Measurements from ENCODE around the gene MAPRE2.

The MAPRE2 gene

GRCh38 chr18:35032113-35032512 lies 9.1 kb upstream of the MAPRE2 start:
- no peak for DNase-seq

DNA sequence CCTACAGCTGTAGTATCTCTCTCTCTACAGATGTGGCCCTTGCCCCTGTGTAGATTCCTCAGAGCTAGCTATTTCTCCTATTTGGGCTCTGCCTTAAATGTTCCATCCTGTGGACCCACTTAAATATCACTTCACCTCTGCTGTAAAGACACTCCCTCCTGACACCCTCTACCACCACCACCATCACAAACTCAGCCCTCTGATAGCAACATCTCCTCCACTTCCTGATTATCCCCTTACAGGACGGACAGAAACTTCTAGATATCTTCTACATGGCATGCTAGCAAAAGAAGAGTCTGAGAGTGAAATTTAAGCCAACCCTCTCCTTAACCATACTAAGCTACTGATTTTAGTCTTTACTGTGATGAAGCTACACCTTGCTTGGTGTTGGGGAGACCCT lies 3.2 kb upstream of the MAPRE2 start:
- DNase-seq = no peak

- no peak for DNase-seq
Observed at GRCh38 chr18:35038881-35039491, 2.2 kb upstream of the MAPRE2 start.

DNA sequence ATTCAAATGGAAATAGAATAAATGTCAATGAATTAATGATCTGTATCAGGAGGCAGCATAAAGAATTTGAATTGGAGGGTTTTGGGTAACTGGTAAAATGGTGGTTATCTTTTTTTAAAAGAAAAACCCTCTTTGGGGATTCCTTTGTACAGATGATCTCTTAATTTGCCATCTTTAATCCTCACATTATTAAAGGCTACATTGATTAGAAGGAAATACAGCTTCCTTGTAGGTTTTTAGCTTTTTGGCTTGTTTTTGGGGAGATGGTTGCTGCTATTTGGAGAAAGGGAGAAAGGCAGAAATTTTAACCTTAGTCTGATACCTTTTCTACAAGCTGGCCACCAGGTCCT lies 600 bp upstream of the MAPRE2 start:
- no peak for DNase-seq

- peak in 3 of 51 donors; percentile 18 to 81 (median 54) for DNase-seq
Observed at GRCh38 chr18:35041815-35042387, 688 bp downstream of the MAPRE2 start.

DNA sequence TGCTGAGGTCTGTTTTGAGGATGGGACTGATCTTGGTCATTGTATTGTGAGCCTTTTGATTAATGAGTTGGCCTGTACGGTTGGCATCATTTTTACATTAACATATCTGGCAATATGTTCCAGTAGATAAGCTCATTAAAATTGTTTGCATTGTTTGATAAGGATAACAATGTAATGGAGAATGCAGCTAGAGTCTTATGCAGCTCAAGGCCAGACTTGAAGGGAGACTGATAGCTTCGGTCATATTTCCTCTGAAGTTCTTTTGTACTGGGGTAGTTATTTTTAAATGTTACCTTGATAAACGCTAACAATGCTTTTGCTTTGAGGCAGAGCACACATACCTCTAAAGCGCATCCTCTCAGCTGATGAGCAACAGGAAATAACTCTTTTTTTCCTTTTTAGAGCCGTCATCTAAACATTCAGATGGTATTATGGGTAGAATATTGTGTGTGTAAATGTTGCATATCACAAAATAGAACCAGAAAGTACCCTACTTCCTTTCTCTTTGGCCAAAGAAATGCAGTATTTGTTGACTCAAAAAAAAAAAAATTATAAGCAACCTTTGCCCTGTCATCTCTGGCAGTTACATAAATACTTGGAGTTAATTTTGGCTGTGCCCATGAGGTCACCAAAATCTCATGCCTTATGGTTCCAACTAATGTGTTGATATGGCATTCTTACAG lies 1.3 kb downstream of the MAPRE2 start:
- DNase-seq = no peak

- DNase-seq = no peak
Observed at GRCh38 chr18:35043207-35043606, 2.0 kb downstream of the MAPRE2 start.

DNA sequence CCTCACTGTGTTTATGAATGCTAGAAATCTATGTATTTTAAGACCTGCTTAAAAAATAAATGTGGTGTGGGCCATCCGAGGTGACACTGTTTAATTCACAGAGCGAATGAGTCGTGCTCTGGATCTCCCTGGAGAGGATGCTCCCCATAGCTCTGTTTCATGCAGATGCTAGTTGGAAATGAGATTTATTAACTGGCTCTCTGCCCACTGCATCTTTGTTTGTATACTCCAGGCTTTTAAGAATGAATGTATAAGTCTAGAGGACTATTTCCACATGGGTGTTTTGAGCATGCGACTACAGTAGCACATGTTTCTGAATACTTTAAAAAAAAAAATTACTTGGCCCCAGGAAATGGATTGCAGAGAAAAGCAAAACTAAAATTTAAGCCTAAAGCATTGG lies 3.9 kb downstream of the MAPRE2 start:
- no peak for DNase-seq

GRCh38 chr18:35045806-35046205 lies 4.6 kb downstream of the MAPRE2 start:
- DNase-seq = no peak

GRCh38 chr18:35047697-35048292 lies 6.6 kb downstream of the MAPRE2 start:
- DNase-seq = no peak

- no peak for DNase-seq
Observed at GRCh38 chr18:35049111-35050027, 8.2 kb downstream of the MAPRE2 start.

- peak in 1 of 51 donors; percentile 27 for DNase-seq
Observed at GRCh38 chr18:35050028-35050546, 8.9 kb downstream of the MAPRE2 start.

- peak in 1 of 51 donors; percentile 57 for DNase-seq
Observed at GRCh38 chr18:35050705-35051195, 9.5 kb downstream of the MAPRE2 start.

GRCh38 chr18:35051641-35052377 lies 10.6 kb downstream of the MAPRE2 start:
- no peak for DNase-seq

DNA sequence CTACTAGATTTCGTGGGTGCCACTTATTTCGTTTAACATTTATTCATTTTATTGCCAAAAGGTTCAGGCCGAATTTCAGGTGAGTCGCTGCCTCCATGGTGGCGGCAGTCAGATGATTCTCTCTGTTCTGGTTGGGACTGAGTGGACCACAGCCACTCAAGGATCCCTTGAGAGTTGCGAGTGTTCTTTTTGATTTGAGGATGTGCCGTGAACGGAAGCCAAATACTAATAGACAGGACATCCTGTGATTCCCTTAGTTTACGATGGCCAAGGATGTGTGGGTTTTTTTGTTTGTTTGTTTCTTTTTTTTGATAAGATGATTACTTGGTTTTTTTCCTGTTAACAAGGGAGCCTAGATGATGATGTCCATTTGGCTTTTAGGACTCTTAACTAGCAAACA lies 13.2 kb downstream of the MAPRE2 start:
- no peak for DNase-seq

DNA sequence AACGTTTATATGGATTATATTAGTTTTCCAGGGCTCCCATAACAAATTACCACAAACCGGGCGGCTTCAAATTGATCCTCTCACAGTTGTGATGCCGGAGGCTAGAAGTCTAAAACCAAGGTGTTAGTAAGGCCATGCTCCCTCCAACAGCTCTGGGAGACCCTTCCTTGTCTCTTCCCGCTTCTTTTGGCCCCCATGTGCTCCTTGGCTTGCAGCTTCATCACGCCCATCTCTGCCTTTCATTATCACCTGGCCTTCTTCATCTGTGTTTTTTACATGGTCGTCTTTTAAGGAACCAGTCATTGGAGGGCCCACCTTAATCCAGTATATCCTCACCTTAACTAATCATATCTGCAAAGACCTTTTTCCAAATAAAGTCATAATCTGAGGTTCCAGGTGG lies 13.9 kb downstream of the MAPRE2 start:
- DNase-seq = no peak

- DNase-seq = no peak
Observed at GRCh38 chr18:35055726-35056125, 14.5 kb downstream of the MAPRE2 start.

GRCh38 chr18:35059280-35059927 lies 18.2 kb downstream of the MAPRE2 start:
- DNase-seq = no peak

- DNase-seq = no peak
Observed at GRCh38 chr18:35060122-35060815, 19.1 kb downstream of the MAPRE2 start.

All from hypothalamus (tissue), 51 donors.